ENCODE measurements around the gene RHOBTB3. TPM values are rescaled to one million over a fixed set of nuclear protein-coding genes. Genes with fewer than 3 reads are reported as not detected.

The RHOBTB3 gene
- total RNA-seq, 1 experiment from 2014 or later, result 6.8 TPM

DNA sequence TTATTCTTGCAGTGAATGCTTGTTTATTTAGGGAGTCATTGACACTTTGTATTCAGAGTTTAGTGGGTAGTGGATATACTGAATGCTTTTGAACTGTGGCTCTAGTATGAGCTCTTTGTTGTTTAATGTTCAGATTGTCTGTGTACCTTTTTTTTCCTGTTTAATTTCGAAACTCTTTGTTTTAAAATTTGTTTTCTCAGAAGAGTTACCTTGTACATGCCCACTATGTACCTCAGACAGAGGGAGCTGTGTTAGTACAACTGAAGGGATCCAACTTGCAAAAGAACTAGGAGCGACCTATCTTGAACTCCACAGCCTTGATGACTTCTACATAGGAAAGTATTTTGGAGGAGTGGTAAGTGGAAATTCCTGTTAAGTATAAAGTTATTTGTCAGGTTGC, 17.0 kb downstream of the RHOBTB3 start:
- H3K4ac ChIP-seq (ENCODE audit: low read depth, low read length), result no peak overlapping the region
- H2BK15ac ChIP-seq (ENCODE audit: low read depth, low read length), result no peak overlapping the region
- H3K4me3 Mint-ChIP-seq, result no peak overlapping the region
- H3K4me1 Mint-ChIP-seq, result peaks cover 0 to 2% of the 10 kb centered on the region in 2 experiments; a peak in 1 of 4 replicates
- H3K27ac ChIP-seq (ENCODE audit: insufficient read length, low read depth, low read length), result no peak overlapping the region
- no peak overlapping the region for H2BK5ac ChIP-seq (ENCODE audit: insufficient read length, low read length)
- no peak overlapping the region for H3K14ac ChIP-seq (ENCODE audit: insufficient read depth, low read length)
- H4K5ac ChIP-seq (ENCODE audit: insufficient read length, low read depth, low read length), result no peak overlapping the region
- no peaks in the 10 kb centered on the region for H3K23me2 ChIP-seq (ENCODE audit: insufficient read length, low read depth, low read length, poor library complexity, severe bottlenecking)
- no peak overlapping the region for H3K9ac ChIP-seq (ENCODE audit: extremely low read depth, insufficient read length, low read length)
- no peak overlapping the region for H4K91ac ChIP-seq (ENCODE audit: insufficient read length, low read depth, low read length)
- H3K79me1 ChIP-seq (ENCODE audit: insufficient read depth, low read depth, low read length, poor library complexity, severe bottlenecking), result no peaks in the 10 kb centered on the region
- H2BK20ac ChIP-seq (ENCODE audit: low read depth, low read length, poor library complexity, severe bottlenecking), result no peak overlapping the region
- H3K79me2 ChIP-seq (ENCODE audit: insufficient read depth, low read length), result no peaks in the 10 kb centered on the region
- peaks cover 0 to 7% (median 0%) of the 10 kb centered on the region in 3 experiments; a peak in 3 of 7 replicates for H3K36me3 Mint-ChIP-seq (ENCODE audit: insufficient read depth in 1 of 3, low read depth in 3 of 3)
- H4K8ac ChIP-seq (replicated peaks; ENCODE audit: insufficient read length, low read depth, low read length), result no peak overlapping the region
- no peaks in the 10 kb centered on the region for H3K27me3 ChIP-seq (ENCODE audit: insufficient read depth, low read length)
- no peak overlapping the region for H3K56ac ChIP-seq (ENCODE audit: insufficient read length, low read depth, low read length)
- no peaks in the 10 kb centered on the region for H3K4me1 ChIP-seq (ENCODE audit: insufficient read depth, low read length)
- no peak overlapping the region for H2BK12ac ChIP-seq (ENCODE audit: insufficient read length, low read depth, low read length)
- H3K18ac ChIP-seq (ENCODE audit: insufficient read length, low read depth, low read length), result no peak overlapping the region
- no peak overlapping the region for H3K27ac Mint-ChIP-seq
- H3T11ph ChIP-seq (ENCODE audit: low read length), result no peak overlapping the region
- H3K9me3 Mint-ChIP-seq, result no peaks in the 10 kb centered on the region
- H2AFZ ChIP-seq (ENCODE audit: low read length), result no peak overlapping the region
- DNase-seq, result no peak
- H4K20me1 ChIP-seq (ENCODE audit: control insufficient read depth, insufficient read depth, insufficient read length), result no peaks in the 10 kb centered on the region
- WGBS (ENCODE audit: extremely low coverage, insufficient read length, low lambda C conversion rate), result no CpG with 5 or more reads among the region's 2 CpGs
- no peak overlapping the region for H3K23ac ChIP-seq (ENCODE audit: insufficient read length, low read depth, low read length)
- H2BK120ac ChIP-seq (ENCODE audit: low read depth, low read length, poor library complexity, severe bottlenecking), result no peak overlapping the region
- no peak overlapping the region for H2AK5ac ChIP-seq (ENCODE audit: insufficient read length, low read length)
- no peak overlapping the region for H3K4me2 ChIP-seq (ENCODE audit: insufficient read depth, insufficient read length, low read length)
- H3K27me3 Mint-ChIP-seq (ENCODE audit: low read depth), result no peaks in the 10 kb centered on the region
- TF ChIP-seq, protein P1, sequence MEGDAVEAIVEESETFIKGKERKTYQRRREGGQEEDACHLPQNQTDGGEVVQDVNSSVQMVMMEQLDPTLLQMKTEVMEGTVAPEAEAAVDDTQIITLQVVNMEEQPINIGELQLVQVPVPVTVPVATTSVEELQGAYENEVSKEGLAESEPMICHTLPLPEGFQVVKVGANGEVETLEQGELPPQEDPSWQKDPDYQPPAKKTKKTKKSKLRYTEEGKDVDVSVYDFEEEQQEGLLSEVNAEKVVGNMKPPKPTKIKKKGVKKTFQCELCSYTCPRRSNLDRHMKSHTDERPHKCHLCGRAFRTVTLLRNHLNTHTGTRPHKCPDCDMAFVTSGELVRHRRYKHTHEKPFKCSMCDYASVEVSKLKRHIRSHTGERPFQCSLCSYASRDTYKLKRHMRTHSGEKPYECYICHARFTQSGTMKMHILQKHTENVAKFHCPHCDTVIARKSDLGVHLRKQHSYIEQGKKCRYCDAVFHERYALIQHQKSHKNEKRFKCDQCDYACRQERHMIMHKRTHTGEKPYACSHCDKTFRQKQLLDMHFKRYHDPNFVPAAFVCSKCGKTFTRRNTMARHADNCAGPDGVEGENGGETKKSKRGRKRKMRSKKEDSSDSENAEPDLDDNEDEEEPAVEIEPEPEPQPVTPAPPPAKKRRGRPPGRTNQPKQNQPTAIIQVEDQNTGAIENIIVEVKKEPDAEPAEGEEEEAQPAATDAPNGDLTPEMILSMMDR (conservative IDR thresholded peaks at IDR 0.05), result no peak
- no peaks in the 10 kb centered on the region for H3K9me3 ChIP-seq (ENCODE audit: control insufficient read depth, low read depth, low read length)
